K562 (cell line): ENCODE measurements around the gene NOL8. TPM values are rescaled to one million over a fixed set of nuclear protein-coding genes. Genes with fewer than 3 reads are reported as not detected.

Experiments
- ARID1B ChIP-seq: fragments of 450-650 bp; IDR thresholded peaks from 2 replicates; pipeline ENCODE4 v1.6.1; 2016; ENCODE audit warnings: antibody characterized with exemption, mild to moderate bottlenecking, inconsistent platforms
- CHCHD3 ChIP-seq: fragments of 250-450 bp; sonication (Bioruptor Pico); IDR thresholded peaks from 2 replicates; pipeline ENCODE4 v2.1.2; 2022; ENCODE audit warnings: mild to moderate bottlenecking
- EZH2 ChIP-seq: IDR thresholded peaks from 2 replicates; pipeline ENCODE4 v1.6.1; 2012; ENCODE audit warnings: low read depth, mild to moderate bottlenecking, inconsistent platforms, low read length, borderline replicate concordance
- FOXK2 ChIP-seq, 2 experiments: fragments of 450-650 bp; IDR thresholded peaks in 1 of 2; conservative IDR thresholded peaks in 1 of 2; 2 replicates each; pipeline ENCODE4 v1.6.1; 2016; ENCODE audit warnings: low read depth in 2 of 2, mild to moderate bottlenecking in 1 of 2
- MCM3 ChIP-seq: fragments of 450-650 bp; IDR thresholded peaks from 2 replicates; pipeline ENCODE4 v1.6.1; 2016
- POLR2B ChIP-seq: fragments of 450-650 bp; IDR thresholded peaks from 2 replicates; pipeline ENCODE4 v1.6.1; 2018; ENCODE audit warnings: low read depth; ENCODE audit not compliant: partially characterized antibody
- RBM22 ChIP-seq: fragments of 200-400 bp; formaldehyde crosslinking; IDR thresholded peaks from 2 replicates; pipeline ENCODE4 v1.6.1; 2018; ENCODE audit warnings: low read length, low read depth; ENCODE audit not compliant: poor library complexity, severe bottlenecking
- SAP30 ChIP-seq: fragments of 200-600 bp; sonication (generic); IDR thresholded peaks from 2 replicates; pipeline ENCODE4 v1.6.1; 2012; ENCODE audit warnings: borderline replicate concordance, low read depth, mild to moderate bottlenecking, moderate library complexity, low read length, control low read depth, inconsistent platforms; ENCODE audit not compliant: insufficient read depth, poor library complexity, severe bottlenecking
- SETDB1 ChIP-seq: IDR thresholded peaks from one replicate; pipeline ENCODE4 v1.6.1; 2012; ENCODE audit warnings: low read length, control low read depth, inconsistent platforms
- SMAD4 ChIP-seq: fragments of 250-450 bp; sonication (Bioruptor Pico); conservative IDR thresholded peaks from 2 replicates; pipeline ENCODE4 v1.8.0; 2021; ENCODE audit warnings: inconsistent platforms, mild to moderate bottlenecking, moderate library complexity
- SMARCA4 ChIP-seq: fragments of 450-650 bp; IDR thresholded peaks from 2 replicates; pipeline ENCODE4 v1.6.1; 2016
- SMARCE1 ChIP-seq: fragments of 450-650 bp; IDR thresholded peaks from 2 replicates; pipeline ENCODE4 v1.7.1; 2016; ENCODE audit warnings: mild to moderate bottlenecking
- THRAP3 ChIP-seq: fragments of 450-650 bp; IDR thresholded peaks from 2 replicates; pipeline ENCODE4 v1.6.1; 2016; ENCODE audit warnings: mild to moderate bottlenecking, inconsistent platforms, borderline replicate concordance
- U2AF1 ChIP-seq: fragments of 200-400 bp; formaldehyde crosslinking; optimal IDR thresholded peaks from 2 replicates; pipeline ENCODE3; 2017; ENCODE audit warnings: mild to moderate bottlenecking, low read depth, low read length, moderate library complexity
- ZBTB1 ChIP-seq: sonication (generic); formaldehyde crosslinking; IDR thresholded peaks from 2 replicates; pipeline ENCODE4 v1.8.1; 2023; ENCODE audit warnings: missing genetic modification reagents, low read depth, mild to moderate bottlenecking, borderline replicate concordance
- polyA plus RNA-seq, 8 experiments: library from polyadenylated mRNA; depleted of rRNA in 4 of 8; stranded (reverse) in 5 of 8; unstranded in 3 of 8; fragments of >200 nt; fragmentation: Nextera tagmentation in 2 of 8; fragmentation: Illumina TruSeq in 1 of 8; extraction: Ambion mirVana in 2 of 8; extraction: Trizol in 1 of 8; gene quantifications; 2 replicates each; pipeline versions ENCODE4 v1.2.1 to v1.2.3, GENCODE V29; 2011 to 2014; ENCODE audit warnings: inconsistent platforms in 1 of 8, missing spikeins in 1 of 8
- total RNA-seq, 7 experiments: library from RNA; depleted of rRNA in 6 of 7; stranded (reverse); fragments of >200 nt in 6 of 7; fragmentation: Illumina TruSeq in 2 of 7; extraction: Trizol in 2 of 7; gene quantifications; 2 replicates each; pipeline versions ENCODE4 v1.2.1 to v1.2.3, GENCODE V29; 2011 to 2021; ENCODE audit warnings: low replicate concordance in 1 of 7
- TF ChIP-seq, protein P1 (sequence below): fragments of 250-450 bp; sonication (Bioruptor Pico); IDR thresholded peaks from 2 replicates; pipeline ENCODE4 v1.8.0; 2021; ENCODE audit warnings: moderate library complexity, mild to moderate bottlenecking, inconsistent platforms
- TF ChIP-seq, protein P2 (sequence below): sonication (generic); formaldehyde crosslinking; IDR thresholded peaks from 2 replicates; pipeline ENCODE4 v1.8.1; 2023; ENCODE audit warnings: mild to moderate bottlenecking, missing genetic modification reagents
- TF ChIP-seq, protein P3 (sequence below), 2 experiments: fragments of 450-650 bp in 1 of 2; sonication (generic) in 1 of 2; formaldehyde crosslinking; conservative IDR thresholded peaks; 2 replicates each; pipeline versions ENCODE4 v1.4.0 to v1.8.1; 2020 to 2022; ENCODE audit warnings: mild to moderate bottlenecking in 1 of 2, missing genetic modification reagents in 1 of 2
- TF ChIP-seq, protein P4 (sequence below): fragments of 250-450 bp; sonication (Bioruptor Pico); IDR thresholded peaks from 2 replicates; pipeline ENCODE4 v1.5.0; 2022; ENCODE audit warnings: mild to moderate bottlenecking

NOL8 gene
- total and polyA plus RNA-seq, 9 of the 15 experiments (the other 6 are each of a cell fraction or from before 2014, with no cell fraction given) = 51.3 to 91.5 (median 58.7) TPM

DNA sequence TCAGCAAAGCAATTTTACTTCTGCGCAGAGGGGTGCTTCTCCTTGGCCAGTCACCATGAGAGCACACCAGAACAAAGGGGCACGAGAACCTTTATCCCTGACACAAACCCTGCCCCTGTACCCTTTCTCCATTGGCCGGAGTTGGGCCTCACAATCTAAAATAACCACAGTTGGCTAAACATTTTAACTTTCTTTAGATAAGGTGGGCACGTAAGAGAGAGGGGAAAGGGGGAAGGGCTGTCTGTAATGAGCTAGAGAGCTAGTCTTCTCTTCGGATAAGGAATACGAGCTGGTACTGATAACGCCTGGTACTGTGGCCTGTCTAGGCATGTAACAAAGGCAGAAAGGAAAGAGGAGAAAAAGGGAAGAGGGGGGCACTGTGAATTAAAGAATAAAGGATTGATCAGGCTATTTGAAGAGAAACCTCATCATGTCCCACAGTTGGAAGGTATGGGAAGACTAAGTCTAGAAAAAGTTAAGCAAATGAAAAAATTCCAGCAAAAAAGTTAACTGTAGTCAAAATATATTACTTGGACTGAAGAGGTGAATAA is 29.8 kb downstream of the NOL8 start (continued):
- TF ChIP-seq POLR2B = no peak
- no peak for TF ChIP-seq RBM22
- TF ChIP-seq SMARCA4 = peak; percentile 78
- peak; percentile 74 for TF ChIP-seq SMARCE1
- TF ChIP-seq, protein P1, sequence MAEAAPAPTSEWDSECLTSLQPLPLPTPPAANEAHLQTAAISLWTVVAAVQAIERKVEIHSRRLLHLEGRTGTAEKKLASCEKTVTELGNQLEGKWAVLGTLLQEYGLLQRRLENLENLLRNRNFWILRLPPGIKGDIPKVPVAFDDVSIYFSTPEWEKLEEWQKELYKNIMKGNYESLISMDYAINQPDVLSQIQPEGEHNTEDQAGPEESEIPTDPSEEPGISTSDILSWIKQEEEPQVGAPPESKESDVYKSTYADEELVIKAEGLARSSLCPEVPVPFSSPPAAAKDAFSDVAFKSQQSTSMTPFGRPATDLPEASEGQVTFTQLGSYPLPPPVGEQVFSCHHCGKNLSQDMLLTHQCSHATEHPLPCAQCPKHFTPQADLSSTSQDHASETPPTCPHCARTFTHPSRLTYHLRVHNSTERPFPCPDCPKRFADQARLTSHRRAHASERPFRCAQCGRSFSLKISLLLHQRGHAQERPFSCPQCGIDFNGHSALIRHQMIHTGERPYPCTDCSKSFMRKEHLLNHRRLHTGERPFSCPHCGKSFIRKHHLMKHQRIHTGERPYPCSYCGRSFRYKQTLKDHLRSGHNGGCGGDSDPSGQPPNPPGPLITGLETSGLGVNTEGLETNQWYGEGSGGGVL = no peak
- TF ChIP-seq SETDB1 = no peak
- TF ChIP-seq CHCHD3 (CRISPR knock-in tag) = no peak
- TF ChIP-seq ZBTB1 (CRISPR knock-in tag) = no peak
- TF ChIP-seq U2AF1 = no peak
- TF ChIP-seq, protein P2, sequence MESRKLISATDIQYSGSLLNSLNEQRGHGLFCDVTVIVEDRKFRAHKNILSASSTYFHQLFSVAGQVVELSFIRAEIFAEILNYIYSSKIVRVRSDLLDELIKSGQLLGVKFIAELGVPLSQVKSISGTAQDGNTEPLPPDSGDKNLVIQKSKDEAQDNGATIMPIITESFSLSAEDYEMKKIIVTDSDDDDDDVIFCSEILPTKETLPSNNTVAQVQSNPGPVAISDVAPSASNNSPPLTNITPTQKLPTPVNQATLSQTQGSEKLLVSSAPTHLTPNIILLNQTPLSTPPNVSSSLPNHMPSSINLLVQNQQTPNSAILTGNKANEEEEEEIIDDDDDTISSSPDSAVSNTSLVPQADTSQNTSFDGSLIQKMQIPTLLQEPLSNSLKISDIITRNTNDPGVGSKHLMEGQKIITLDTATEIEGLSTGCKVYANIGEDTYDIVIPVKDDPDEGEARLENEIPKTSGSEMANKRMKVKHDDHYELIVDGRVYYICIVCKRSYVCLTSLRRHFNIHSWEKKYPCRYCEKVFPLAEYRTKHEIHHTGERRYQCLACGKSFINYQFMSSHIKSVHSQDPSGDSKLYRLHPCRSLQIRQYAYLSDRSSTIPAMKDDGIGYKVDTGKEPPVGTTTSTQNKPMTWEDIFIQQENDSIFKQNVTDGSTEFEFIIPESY = no peak
- TF ChIP-seq, protein P3, sequence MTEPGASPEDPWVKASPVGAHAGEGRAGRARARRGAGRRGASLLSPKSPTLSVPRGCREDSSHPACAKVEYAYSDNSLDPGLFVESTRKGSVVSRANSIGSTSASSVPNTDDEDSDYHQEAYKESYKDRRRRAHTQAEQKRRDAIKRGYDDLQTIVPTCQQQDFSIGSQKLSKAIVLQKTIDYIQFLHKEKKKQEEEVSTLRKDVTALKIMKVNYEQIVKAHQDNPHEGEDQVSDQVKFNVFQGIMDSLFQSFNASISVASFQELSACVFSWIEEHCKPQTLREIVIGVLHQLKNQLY (CRISPR knock-in tag; conservative IDR thresholded peaks at IDR 0.05) = no peak
- TF ChIP-seq MCM3 = no peak
- TF ChIP-seq EZH2 = no peak
- no peak for TF ChIP-seq SAP30
- TF ChIP-seq SMAD4 (CRISPR knock-in tag) = peak; percentile 36; the same call in 1 of the 2 replicates
- TF ChIP-seq ARID1B = peak; percentile 77
- no peak for TF ChIP-seq FOXK2 (conservative IDR thresholded peaks at IDR 0.05 in 1 of 2, IDR thresholded peaks at IDR 0.05 in 1 of 2; ENCODE audit: low read depth in 2 of 2)
- TF ChIP-seq, protein P4, sequence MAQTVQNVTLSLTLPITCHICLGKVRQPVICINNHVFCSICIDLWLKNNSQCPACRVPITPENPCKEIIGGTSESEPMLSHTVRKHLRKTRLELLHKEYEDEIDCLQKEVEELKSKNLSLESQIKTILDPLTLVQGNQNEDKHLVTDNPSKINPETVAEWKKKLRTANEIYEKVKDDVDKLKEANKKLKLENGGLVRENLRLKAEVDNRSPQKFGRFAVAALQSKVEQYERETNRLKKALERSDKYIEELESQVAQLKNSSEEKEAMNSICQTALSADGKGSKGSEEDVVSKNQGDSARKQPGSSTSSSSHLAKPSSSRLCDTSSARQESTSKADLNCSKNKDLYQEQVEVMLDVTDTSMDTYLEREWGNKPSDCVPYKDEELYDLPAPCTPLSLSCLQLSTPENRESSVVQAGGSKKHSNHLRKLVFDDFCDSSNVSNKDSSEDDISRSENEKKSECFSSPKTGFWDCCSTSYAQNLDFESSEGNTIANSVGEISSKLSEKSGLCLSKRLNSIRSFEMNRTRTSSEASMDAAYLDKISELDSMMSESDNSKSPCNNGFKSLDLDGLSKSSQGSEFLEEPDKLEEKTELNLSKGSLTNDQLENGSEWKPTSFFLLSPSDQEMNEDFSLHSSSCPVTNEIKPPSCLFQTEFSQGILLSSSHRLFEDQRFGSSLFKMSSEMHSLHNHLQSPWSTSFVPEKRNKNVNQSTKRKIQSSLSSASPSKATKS (CRISPR knock-in tag) = no peak
- no peak for TF ChIP-seq THRAP3
